ENCODE data around the gene COBLL1.

Gene COBLL1

DNA sequence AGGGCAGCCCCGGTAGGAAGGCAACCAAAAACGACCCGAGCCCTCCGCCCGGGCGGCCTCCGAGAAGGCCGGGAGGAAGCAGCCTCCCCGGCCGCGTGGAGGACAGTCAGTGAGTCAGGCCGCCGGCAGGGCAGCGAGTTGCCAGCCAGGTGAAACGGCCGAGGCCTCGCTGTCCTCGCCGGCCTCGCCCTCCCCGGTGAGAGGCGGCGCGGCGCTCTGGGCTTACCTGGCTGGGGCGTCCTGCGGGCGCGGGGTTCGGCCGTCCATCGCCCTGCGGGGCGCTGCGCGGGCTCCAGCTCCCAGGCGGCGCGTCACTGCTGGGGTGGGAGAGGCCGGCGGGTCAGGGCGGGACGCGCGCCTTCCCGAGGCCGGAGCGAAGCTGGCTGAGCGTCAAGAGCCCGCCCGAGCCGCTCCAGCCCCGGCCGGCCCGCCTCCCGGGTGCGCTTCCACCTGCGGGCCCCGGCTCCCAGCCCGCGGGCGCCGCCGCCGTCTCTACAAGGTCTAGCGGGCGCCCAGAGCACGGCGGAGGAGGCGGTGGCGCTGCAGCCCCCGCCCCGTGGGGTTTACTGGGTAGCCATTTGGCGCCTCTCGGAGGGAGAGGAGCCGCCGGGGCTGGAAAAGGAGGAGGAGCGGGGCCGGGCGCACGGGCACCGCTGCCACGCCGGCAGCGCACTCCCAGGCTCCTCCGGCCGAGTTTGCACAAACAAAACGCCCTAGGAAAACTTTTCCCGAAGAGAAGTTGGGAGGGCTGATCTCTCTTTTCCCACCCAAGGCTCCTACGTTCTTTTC is 499 bp downstream of the COBLL1 start:
- TF ChIP-seq, protein P1, sequence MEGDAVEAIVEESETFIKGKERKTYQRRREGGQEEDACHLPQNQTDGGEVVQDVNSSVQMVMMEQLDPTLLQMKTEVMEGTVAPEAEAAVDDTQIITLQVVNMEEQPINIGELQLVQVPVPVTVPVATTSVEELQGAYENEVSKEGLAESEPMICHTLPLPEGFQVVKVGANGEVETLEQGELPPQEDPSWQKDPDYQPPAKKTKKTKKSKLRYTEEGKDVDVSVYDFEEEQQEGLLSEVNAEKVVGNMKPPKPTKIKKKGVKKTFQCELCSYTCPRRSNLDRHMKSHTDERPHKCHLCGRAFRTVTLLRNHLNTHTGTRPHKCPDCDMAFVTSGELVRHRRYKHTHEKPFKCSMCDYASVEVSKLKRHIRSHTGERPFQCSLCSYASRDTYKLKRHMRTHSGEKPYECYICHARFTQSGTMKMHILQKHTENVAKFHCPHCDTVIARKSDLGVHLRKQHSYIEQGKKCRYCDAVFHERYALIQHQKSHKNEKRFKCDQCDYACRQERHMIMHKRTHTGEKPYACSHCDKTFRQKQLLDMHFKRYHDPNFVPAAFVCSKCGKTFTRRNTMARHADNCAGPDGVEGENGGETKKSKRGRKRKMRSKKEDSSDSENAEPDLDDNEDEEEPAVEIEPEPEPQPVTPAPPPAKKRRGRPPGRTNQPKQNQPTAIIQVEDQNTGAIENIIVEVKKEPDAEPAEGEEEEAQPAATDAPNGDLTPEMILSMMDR (IDR thresholded peaks at IDR 0.05), result no peak
- Histone ChIP-seq H3K27me3 (peaks cover 55% of the 10 kb centered on the region), H3K9me3 (no peaks in the 10 kb centered on the region), H3K4me1 (ENCODE audit: control insufficient read depth in 1 of 2, insufficient read depth in 1 of 2, low read depth in 1 of 2, low read length in 1 of 2) (peaks cover 18 to 25% of the 10 kb centered on the region in 2 experiments), H3K4me3 (ENCODE audit: low read depth in 1 of 2, low read length in 1 of 2) (peak overlapping the region; percentile 52 to 62), H3K27ac (no peak overlapping the region), H3K36me3 (no peaks in the 10 kb centered on the region)

DNA sequence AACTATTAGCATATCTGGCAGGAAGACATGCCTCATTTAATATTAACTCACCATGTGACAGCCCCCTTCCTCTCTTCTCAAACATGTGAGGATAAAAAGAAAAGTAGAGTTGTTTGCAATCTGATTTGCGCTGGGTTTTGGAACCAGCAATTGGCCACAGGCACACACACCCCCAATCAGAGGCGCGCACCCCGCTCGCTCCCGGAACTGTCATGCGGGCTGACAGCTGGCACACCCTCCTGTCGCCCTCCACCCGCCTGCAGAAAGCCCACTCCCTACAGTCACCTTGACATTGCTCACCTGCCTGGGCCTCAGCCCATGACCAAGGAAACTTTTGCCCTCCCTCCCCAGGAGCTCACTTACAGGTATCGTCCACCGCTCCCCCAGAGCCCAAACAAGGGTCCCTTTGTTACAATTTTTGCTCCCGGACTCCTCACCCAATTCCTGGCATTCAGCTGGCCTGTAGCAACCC is 1.1 kb downstream of the COBLL1 start:
- Histone ChIP-seq H3K9me3 (no peaks in the 10 kb centered on the region), H3K4me1 (ENCODE audit: control insufficient read depth in 1 of 2, insufficient read depth in 1 of 2, low read depth in 1 of 2, low read length in 1 of 2) (peaks cover 18 to 25% of the 10 kb centered on the region in 2 experiments), H3K27me3 (peaks cover 55% of the 10 kb centered on the region), H3K4me3 (ENCODE audit: low read depth in 1 of 2, low read length in 1 of 2) (peak overlapping the region; percentile 52 to 62), H3K36me3 (no peaks in the 10 kb centered on the region), H3K27ac (no peak overlapping the region)
- TF ChIP-seq, protein P1 (IDR thresholded peaks at IDR 0.05), result no peak

DNA sequence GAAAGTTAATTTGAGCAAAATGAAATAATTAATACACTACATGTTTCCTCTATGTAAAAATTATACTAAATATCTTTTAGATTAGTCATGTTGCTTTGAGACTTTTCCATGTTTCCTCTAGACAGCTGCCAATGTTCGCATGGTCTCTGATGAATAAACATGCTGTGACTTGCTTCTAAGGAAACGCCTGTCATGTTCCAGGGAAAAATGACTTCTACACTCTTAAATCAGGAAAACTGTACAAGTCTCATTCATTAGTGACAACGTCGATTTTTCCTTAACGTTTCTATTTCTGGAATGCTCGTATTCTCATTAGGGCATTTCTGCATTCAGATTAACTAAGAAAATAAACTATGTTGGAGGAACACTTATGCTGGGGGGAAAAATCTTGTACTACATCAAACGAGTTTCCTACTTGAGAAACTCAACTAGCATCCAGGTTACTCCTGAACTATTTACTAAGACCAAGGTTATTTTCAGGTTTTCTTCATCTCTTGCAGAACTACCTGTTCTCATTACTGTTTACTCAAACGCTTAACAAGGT is 1.6 kb downstream of the COBLL1 start:
- Histone ChIP-seq H3K27me3 (peaks cover 55% of the 10 kb centered on the region), H3K4me3 (ENCODE audit: low read depth in 1 of 2, low read length in 1 of 2) (peak overlapping the region in 1 of 2 experiments; percentile 62), H3K4me1 (ENCODE audit: control insufficient read depth in 1 of 2, insufficient read depth in 1 of 2, low read depth in 1 of 2, low read length in 1 of 2) (peaks cover 18 to 25% of the 10 kb centered on the region in 2 experiments), H3K9me3 (no peaks in the 10 kb centered on the region), H3K27ac (no peak overlapping the region), H3K36me3 (no peaks in the 10 kb centered on the region)
- TF ChIP-seq, protein P1 (IDR thresholded peaks at IDR 0.05), result no peak

DNA sequence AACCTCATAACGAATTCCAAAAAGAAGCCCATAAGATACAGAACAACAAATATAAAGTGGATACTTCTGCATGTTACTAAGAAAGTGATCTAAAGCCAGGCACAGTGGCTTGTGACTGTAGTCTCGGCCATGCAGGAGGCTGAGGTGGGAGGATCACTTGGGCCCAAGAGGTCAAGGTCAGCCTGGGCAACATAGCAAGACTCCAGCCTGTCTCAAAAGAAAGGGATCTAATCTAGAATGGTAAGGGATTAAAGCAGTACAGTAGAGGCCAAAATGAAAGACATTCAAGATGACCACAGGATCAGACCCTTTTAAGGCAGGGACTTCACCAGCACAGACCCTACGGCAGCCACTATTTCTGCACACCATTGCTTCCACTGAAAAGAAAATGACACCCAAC is 3.8 kb downstream of the COBLL1 start:
- H3K4me3 ChIP-seq (ENCODE audit: low read depth in 1 of 2, low read length in 1 of 2), result no peak overlapping the region
- TF ChIP-seq, protein P1 (IDR thresholded peaks at IDR 0.05), result no peak
- no peaks in the 10 kb centered on the region for H3K36me3 ChIP-seq
- no peaks in the 10 kb centered on the region for H3K9me3 ChIP-seq
- peaks cover 18 to 25% of the 10 kb centered on the region in 2 experiments for H3K4me1 ChIP-seq (ENCODE audit: control insufficient read depth in 1 of 2, insufficient read depth in 1 of 2, low read depth in 1 of 2, low read length in 1 of 2)
- peaks cover 45% of the 10 kb centered on the region for H3K27me3 ChIP-seq
- no peak overlapping the region for H3K27ac ChIP-seq

DNA sequence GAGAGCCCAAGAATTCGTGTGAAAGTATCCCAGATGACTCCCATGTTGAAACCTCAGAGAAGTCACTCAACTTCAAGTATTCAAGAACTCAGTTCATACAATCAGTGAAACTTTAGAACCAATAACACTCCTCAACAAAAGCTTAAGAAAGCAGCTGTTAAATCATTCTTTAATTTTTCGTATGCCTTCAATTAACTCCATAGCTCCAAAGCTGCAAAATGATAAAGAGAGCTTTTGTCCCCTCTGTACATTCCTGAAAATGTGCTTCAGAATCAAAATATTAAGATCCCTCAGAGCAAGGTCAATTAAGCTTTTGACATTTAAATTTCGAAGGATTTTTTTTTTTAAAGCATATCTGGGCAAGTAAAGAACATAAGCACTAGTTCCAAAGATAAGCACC is 4.7 kb downstream of the COBLL1 start:
- H3K27ac ChIP-seq, result no peak overlapping the region

More for the DNA sequence above, 4.7 kb downstream of the COBLL1 start:
- Histone ChIP-seq H3K4me3 (ENCODE audit: low read depth in 1 of 2, low read length in 1 of 2) (no peak overlapping the region), H3K36me3 (no peaks in the 10 kb centered on the region), H3K27me3 (peaks cover 36% of the 10 kb centered on the region), H3K9me3 (no peaks in the 10 kb centered on the region), H3K4me1 (ENCODE audit: control insufficient read depth in 1 of 2, insufficient read depth in 1 of 2, low read depth in 1 of 2, low read length in 1 of 2) (peaks cover 13 to 20% of the 10 kb centered on the region in 2 experiments)
- TF ChIP-seq, protein P1 (IDR thresholded peaks at IDR 0.05), result no peak

Measured in neutrophil (primary cell).